H9 (cell line): ENCODE measurements around the gene TRAK1. TPM values are rescaled to one million over a fixed set of nuclear protein-coding genes. Genes with fewer than 3 reads are reported as not detected.
A peak's percentile ranks its signal among the peaks of the same experiment; 100 is the strongest.

Experiments used
- DNase-seq: peaks from one replicate; pipeline ENCODE4 v3.0.0-alpha.2; 2017
- H2AFZ ChIP-seq: one replicate; pipeline ENCODE4 v1.6.1; 2013; ENCODE audit warnings: mild to moderate bottlenecking, low read length, control low read depth, moderate library complexity
- H2AK5ac ChIP-seq: 2 replicates; pipeline ENCODE4 v1.6.1; 2013; ENCODE audit warnings: low read length, control low read depth, mixed read lengths; ENCODE audit not compliant: insufficient read length
- H2BK120ac ChIP-seq: one replicate; pipeline ENCODE4 v1.6.1; 2013; ENCODE audit warnings: low read depth, mild to moderate bottlenecking, low read length, control low read depth, inconsistent platforms; ENCODE audit not compliant: poor library complexity, severe bottlenecking
- H2BK12ac ChIP-seq: 2 replicates; pipeline ENCODE4 v1.6.1; 2013; ENCODE audit warnings: low read length, control low read depth, mixed read lengths, low read depth; ENCODE audit not compliant: insufficient read length
- H2BK15ac ChIP-seq: 2 replicates; pipeline ENCODE4 v1.6.1; 2013; ENCODE audit warnings: low read depth, low read length, control low read depth
- H2BK20ac ChIP-seq: one replicate; pipeline ENCODE4 v1.6.1; 2013; ENCODE audit warnings: low read depth, mild to moderate bottlenecking, low read length, control low read depth, inconsistent platforms; ENCODE audit not compliant: poor library complexity, severe bottlenecking
- H2BK5ac ChIP-seq: 2 replicates; pipeline ENCODE4 v1.6.1; 2013; ENCODE audit warnings: low read length, control low read depth, mixed read lengths; ENCODE audit not compliant: insufficient read length
- H3K14ac ChIP-seq: 2 replicates; pipeline ENCODE4 v1.6.1; 2013; ENCODE audit warnings: low read length, control low read depth; ENCODE audit not compliant: insufficient read depth
- H3K18ac ChIP-seq: 2 replicates; pipeline ENCODE4 v1.6.1; 2013; ENCODE audit warnings: low read depth, mild to moderate bottlenecking, mixed read lengths, low read length, control low read depth; ENCODE audit not compliant: insufficient read length
- H3K23ac ChIP-seq: 2 replicates; pipeline ENCODE4 v1.6.1; 2013; ENCODE audit warnings: low read length, control low read depth, mixed read lengths, low read depth; ENCODE audit not compliant: insufficient read length
- H3K23me2 ChIP-seq: 2 replicates; pipeline ENCODE4 v1.6.1; 2013; ENCODE audit warnings: low read depth, mild to moderate bottlenecking, mixed read lengths, low read length, control low read depth; ENCODE audit not compliant: insufficient read length, poor library complexity, severe bottlenecking
- H3K27ac ChIP-seq: 2 replicates; pipeline ENCODE4 v1.5.1; 2013; ENCODE audit warnings: low read length, control low read depth, mixed read lengths, low read depth; ENCODE audit not compliant: insufficient read length
- H3K27me3 ChIP-seq: 2 replicates; pipeline ENCODE4 v1.6.1; 2013; ENCODE audit warnings: low read length, control low read depth, inconsistent platforms; ENCODE audit not compliant: insufficient read depth
- H3K4ac ChIP-seq: 2 replicates; pipeline ENCODE4 v1.6.1; 2013; ENCODE audit warnings: low read depth, mild to moderate bottlenecking, control low read depth, inconsistent platforms, low read length, moderate library complexity
- H3K4me1 ChIP-seq: 2 replicates; pipeline ENCODE4 v1.6.1; 2013; ENCODE audit warnings: low read length, control low read depth, inconsistent platforms; ENCODE audit not compliant: insufficient read depth
- H3K4me2 ChIP-seq: 2 replicates; pipeline ENCODE4 v1.6.1; 2013; ENCODE audit warnings: low read length, control low read depth, mixed read lengths; ENCODE audit not compliant: insufficient read length, insufficient read depth
- H3K56ac ChIP-seq: 2 replicates; pipeline ENCODE4 v1.6.1; 2013; ENCODE audit warnings: low read depth, mild to moderate bottlenecking, mixed read lengths, low read length, control low read depth; ENCODE audit not compliant: insufficient read length
- H3K79me1 ChIP-seq: 2 replicates; pipeline ENCODE4 v1.6.1; 2013; ENCODE audit warnings: low read depth, mild to moderate bottlenecking, moderate library complexity, low read length, control low read depth, inconsistent platforms; ENCODE audit not compliant: insufficient read depth, poor library complexity, severe bottlenecking
- H3K79me2 ChIP-seq: 2 replicates; pipeline ENCODE4 v1.6.1; 2013; ENCODE audit warnings: low read length, control low read depth, inconsistent platforms; ENCODE audit not compliant: insufficient read depth
- H3K9ac ChIP-seq: 2 replicates; pipeline ENCODE4 v1.6.1; 2013; ENCODE audit warnings: low read length, control low read depth, mixed read lengths; ENCODE audit not compliant: insufficient read length; ENCODE audit errors: extremely low read depth
- H3K9me3 ChIP-seq: one replicate; pipeline ENCODE4 v1.6.1; 2013; ENCODE audit warnings: low read depth, low read length, inconsistent platforms; ENCODE audit not compliant: control insufficient read depth
- H3T11ph ChIP-seq: one replicate; pipeline ENCODE4 v1.6.1; 2013; ENCODE audit warnings: mild to moderate bottlenecking, low read length, control low read depth, inconsistent platforms
- H4K20me1 ChIP-seq: one replicate; pipeline ENCODE4 v1.6.1; 2013; ENCODE audit not compliant: control insufficient read depth, insufficient read length, insufficient read depth
- H4K5ac ChIP-seq: 2 replicates; pipeline ENCODE4 v1.6.1; 2013; ENCODE audit warnings: low read depth, mild to moderate bottlenecking, mixed read lengths, low read length, control low read depth; ENCODE audit not compliant: insufficient read length
- H4K8ac ChIP-seq: replicated peaks from 2 replicates; pipeline ENCODE4 v1.6.1; 2013; ENCODE audit warnings: low read length, control low read depth, mixed read lengths, low read depth; ENCODE audit not compliant: insufficient read length
- H4K91ac ChIP-seq: 2 replicates; pipeline ENCODE4 v1.6.1; 2013; ENCODE audit warnings: low read depth, mild to moderate bottlenecking, moderate library complexity, mixed read lengths, low read length, control low read depth; ENCODE audit not compliant: insufficient read length
- H3K27ac Mint-ChIP-seq, 3 experiments: 2 replicates in 2 of 3; 3 replicates in 1 of 3; pipeline ENCODE4 v1.8.0; 2020 to 2021; ENCODE audit warnings: mixed read lengths in 3 of 3, mild to moderate bottlenecking in 1 of 3, moderate library complexity in 1 of 3
- H3K27me3 Mint-ChIP-seq: 2 replicates; pipeline ENCODE4 v1.8.0; 2021; ENCODE audit warnings: low read depth, mild to moderate bottlenecking, moderate library complexity, mixed read lengths
- H3K36me3 Mint-ChIP-seq, 3 experiments: 2 replicates in 2 of 3; 3 replicates in 1 of 3; pipeline ENCODE4 v1.8.0; 2020 to 2021; ENCODE audit warnings: low read depth in 3 of 3, mixed read lengths in 3 of 3; ENCODE audit not compliant: insufficient read depth in 1 of 3
- H3K4me1 Mint-ChIP-seq, 2 experiments: 2 replicates each; pipeline ENCODE4 v1.8.0; 2020; ENCODE audit warnings: mixed read lengths in 2 of 2
- H3K4me3 Mint-ChIP-seq, 2 experiments: 2 replicates in 1 of 2; 3 replicates in 1 of 2; pipeline ENCODE4 v1.8.0; 2020 to 2021; ENCODE audit warnings: mild to moderate bottlenecking in 2 of 2, mixed read lengths in 2 of 2, moderate library complexity in 1 of 2
- H3K9me3 Mint-ChIP-seq, 2 experiments: 2 replicates in 1 of 2; 3 replicates in 1 of 2; pipeline ENCODE4 v1.8.0; 2020; ENCODE audit warnings: mild to moderate bottlenecking in 2 of 2, mixed read lengths in 2 of 2, moderate library complexity in 1 of 2
- WGBS: extraction: QIAGEN DNeasy Blood & Tissue Kit; methylation state at CpG from one replicate; pipeline ENCODE4 v1.1.7; 2013; ENCODE audit warnings: missing lambda C conversion rate, low lambda C conversion rate, mixed read lengths; ENCODE audit not compliant: insufficient read length; ENCODE audit errors: extremely low coverage; 5-methylcytosine and 5-hydroxymethylcytosine counted together
- total RNA-seq: library from RNA; stranded (reverse); gene quantifications from 2 replicates; pipeline ENCODE4 v1.2.1, GENCODE V29; 2021
- TF ChIP-seq, protein P1 (sequence below): fragments of 200-600 bp; sonication (generic); conservative IDR thresholded peaks from 3 replicates; pipeline ENCODE4 v1.8.0; 2021; ENCODE audit warnings: antibody characterized with exemption, mild to moderate bottlenecking

TRAK1 gene
- total RNA-seq, 1 experiment from 2014 or later: 34.2 TPM

DNA sequence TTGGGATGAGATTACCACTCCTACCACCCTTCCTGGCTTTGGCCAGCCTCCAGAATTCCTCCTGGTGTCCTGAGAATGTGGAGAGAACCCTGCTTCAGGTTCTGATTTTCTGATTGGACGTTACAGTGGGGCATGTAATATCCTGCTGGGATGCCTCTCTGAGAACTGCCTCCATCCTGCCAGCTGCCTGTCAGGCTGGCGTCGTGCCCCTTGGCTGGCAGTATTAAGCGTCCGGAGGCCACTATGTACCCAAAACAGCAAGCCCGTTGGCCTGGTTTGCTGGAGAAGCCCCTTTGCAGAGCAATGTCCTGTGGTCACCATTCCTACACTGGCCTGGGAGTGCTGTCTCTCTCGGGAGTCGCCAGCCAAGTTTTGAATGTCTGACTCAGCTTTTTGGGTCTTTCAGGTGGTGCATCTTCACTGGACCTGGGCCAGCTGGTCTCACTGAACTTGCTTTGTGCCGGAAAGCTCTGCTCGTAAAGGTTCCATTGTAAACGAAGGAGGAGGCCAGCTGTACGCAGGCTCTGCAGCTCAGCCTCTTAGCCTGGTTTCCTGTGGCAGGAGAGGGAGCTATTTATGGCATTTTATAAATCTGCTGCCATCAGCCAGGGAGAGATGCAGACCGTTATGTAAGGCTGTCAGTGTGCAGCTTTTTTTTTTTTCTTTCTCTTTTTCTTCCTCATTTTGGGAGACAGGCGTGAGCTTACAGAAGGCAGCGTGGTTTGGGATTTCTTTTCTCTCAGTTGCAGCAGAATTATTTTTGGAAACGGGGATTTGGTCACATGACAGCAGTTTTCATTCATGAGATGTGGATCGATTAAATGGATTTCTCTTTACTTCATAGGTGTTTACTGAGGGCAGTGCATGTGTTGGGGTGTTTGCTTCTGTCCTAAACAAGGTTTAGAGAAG is 19.0 kb upstream of the TRAK1 start:
- Histone ChIP-seq H3T11ph (no peak overlapping the region), H3K4me2 (no peak overlapping the region), H3K18ac (no peak overlapping the region), H2BK15ac (no peak overlapping the region), H4K91ac (no peak overlapping the region), H3K23ac (no peak overlapping the region), H3K14ac (no peak overlapping the region), H3K4me1 (no peaks in the 10 kb centered on the region; the same call in 1 of the 2 replicates), H2BK12ac (no peak overlapping the region), H3K23me2 (no peaks in the 10 kb centered on the region), H3K56ac (no peak overlapping the region), H3K9ac (no peak overlapping the region), H2BK20ac (no peak overlapping the region), H4K5ac (no peak overlapping the region), H3K4ac (no peak overlapping the region), H4K8ac (no peak overlapping the region), H4K20me1 (no peaks in the 10 kb centered on the region), H2AFZ (no peak overlapping the region), H2BK5ac (no peak overlapping the region), H2AK5ac (no peak overlapping the region), H3K27me3 (no peaks in the 10 kb centered on the region), H3K27ac (no peak overlapping the region), H3K79me1 (no peaks in the 10 kb centered on the region), H3K9me3 (no peaks in the 10 kb centered on the region), H3K79me2 (no peaks in the 10 kb centered on the region; the same call in 1 of the 2 replicates), H2BK120ac (no peak overlapping the region)
- Mint-ChIP-seq H3K9me3 (peaks cover 5 to 10% of the 10 kb centered on the region in 2 experiments; a peak in 3 of 5 replicates), H3K27ac (peak overlapping the region; percentile 62 to 93 (median 72); a peak in 6 of 7 replicates), H3K27me3 (no peaks in the 10 kb centered on the region), H3K4me3 (no peak overlapping the region), H3K36me3 (peaks cover 0 to 7% (median 0%) of the 10 kb centered on the region in 3 experiments; a peak in 1 of 7 replicates), H3K4me1 (peaks cover 25 to 29% of the 10 kb centered on the region in 2 experiments)
- TF ChIP-seq, protein P1, sequence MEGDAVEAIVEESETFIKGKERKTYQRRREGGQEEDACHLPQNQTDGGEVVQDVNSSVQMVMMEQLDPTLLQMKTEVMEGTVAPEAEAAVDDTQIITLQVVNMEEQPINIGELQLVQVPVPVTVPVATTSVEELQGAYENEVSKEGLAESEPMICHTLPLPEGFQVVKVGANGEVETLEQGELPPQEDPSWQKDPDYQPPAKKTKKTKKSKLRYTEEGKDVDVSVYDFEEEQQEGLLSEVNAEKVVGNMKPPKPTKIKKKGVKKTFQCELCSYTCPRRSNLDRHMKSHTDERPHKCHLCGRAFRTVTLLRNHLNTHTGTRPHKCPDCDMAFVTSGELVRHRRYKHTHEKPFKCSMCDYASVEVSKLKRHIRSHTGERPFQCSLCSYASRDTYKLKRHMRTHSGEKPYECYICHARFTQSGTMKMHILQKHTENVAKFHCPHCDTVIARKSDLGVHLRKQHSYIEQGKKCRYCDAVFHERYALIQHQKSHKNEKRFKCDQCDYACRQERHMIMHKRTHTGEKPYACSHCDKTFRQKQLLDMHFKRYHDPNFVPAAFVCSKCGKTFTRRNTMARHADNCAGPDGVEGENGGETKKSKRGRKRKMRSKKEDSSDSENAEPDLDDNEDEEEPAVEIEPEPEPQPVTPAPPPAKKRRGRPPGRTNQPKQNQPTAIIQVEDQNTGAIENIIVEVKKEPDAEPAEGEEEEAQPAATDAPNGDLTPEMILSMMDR: no peak
- no CpG with 5 or more reads among the region's 17 CpGs for WGBS
- peak; percentile 63 for DNase-seq
